Adrenal gland (tissue), 12 donors: Measurements from ENCODE around the gene SMPX. TPM values are rescaled to one million over a fixed set of nuclear protein-coding genes. Genes with fewer than 3 reads are reported as not detected.

Source experiments
- DNase-seq, 7 donors: peaks; one replicate each; pipeline ENCODE4 v3.0.0-alpha.2; 2019 to 2020
- H3K27ac ChIP-seq, 5 donors: fragments of 200-600 bp; sonication (generic) in 4 of 5; 1 replicate in 3 of 5; 2 replicates in 2 of 5; pipeline versions ENCODE4 v1.5.1 to v1.8.0; 2016 to 2020; ENCODE audit warnings: mild to moderate bottlenecking in 1 of 5
- H3K27me3 ChIP-seq: fragments of 200-600 bp; 2 replicates; pipeline ENCODE4 v1.8.0; 2021
- H3K36me3 ChIP-seq, 2 donors: fragments of 200-600 bp; replicated peaks in 1 of 2; 1 replicate in 1 of 2; 2 replicates in 1 of 2; pipeline versions ENCODE4 v1.5.1 to v1.8.0; 2018 to 2022
- H3K4me1 ChIP-seq, 2 donors: fragments of 200-600 bp; replicated peaks in 1 of 2; 1 replicate in 1 of 2; 2 replicates in 1 of 2; pipeline versions ENCODE4 v1.5.1 to v1.8.0; 2018 to 2021
- H3K4me3 ChIP-seq, 4 donors: fragments of 200-600 bp; sonication (generic) in 3 of 4; one replicate each; pipeline ENCODE4 v1.5.1; 2016 to 2018
- H3K9me3 ChIP-seq, 3 donors: fragments of 200-600 bp; sonication (generic) in 1 of 3; replicated peaks in 1 of 3; 1 replicate in 2 of 3; 2 replicates in 1 of 3; pipeline versions ENCODE4 v1.5.1 to v1.8.0; 2016 to 2021
- POLR2A ChIP-seq, 2 donors: fragments of 450-650 bp; IDR thresholded peaks; one replicate each; pipeline ENCODE4 v1.6.1; 2017; ENCODE audit warnings: antibody characterized with exemption in 2 of 2, mild to moderate bottlenecking in 2 of 2, moderate library complexity in 1 of 2
- WGBS, 4 donors: extraction: QIAGEN DNeasy Blood & Tissue Kit in 2 of 4; methylation state at CpG; one replicate each; pipeline versions ENCODE4 v1.1.5 to v1.1.7; 2013 to 2017; 5-methylcytosine and 5-hydroxymethylcytosine counted together
- intact Hi-C, 2 donors: fragments of 100-400 bp; cut with DNase I; formaldehyde crosslinking; loops; one replicate each; pipeline versions ENCODE4 v1.14.1 to v1.15.0; 2022 to 2023
- polyA plus RNA-seq, 3 donors: library from polyadenylated mRNA; stranded (reverse); fragments of 200-250 nt in 2 of 3; fragments of 350-450 nt in 1 of 3; fragmentation: Illumina TruSeq in 1 of 3; extraction: RNeasy Lipid Tissue Mini Kit (QIAGEN cat#74804) in 1 of 3; gene quantifications; one replicate each; pipeline ENCODE4 v1.2.3, GENCODE V29; 2013 to 2014
- total RNA-seq, 9 donors: library from RNA; depleted of rRNA in 4 of 9; stranded (reverse); fragments of >200 nt in 4 of 9; fragments of 120-200 nt in 1 of 9; fragmentation: NEBNext Ultra II Directional in 1 of 9; extraction: Animal tissue kit (Norgen Biotek cat#: 25700) in 1 of 9; gene quantifications; one replicate each; pipeline versions ENCODE4 v1.1.0 to v1.2.4, GENCODE V29; 2013 to 2023
- TF ChIP-seq, protein P1 (sequence below), 6 experiments: fragments of 450-650 bp in 4 of 6; fragments of 200-600 bp in 2 of 6; sonication (generic) in 1 of 6; IDR thresholded peaks; 1 replicate in 5 of 6; 2 replicates in 1 of 6; pipeline versions ENCODE4 v1.5.1 to v1.8.0; 2016 to 2021; ENCODE audit warnings: antibody characterized with exemption in 6 of 6, mild to moderate bottlenecking in 2 of 6, moderate library complexity in 1 of 6
- donor health status: healthy with polysubstance abuse.
- donor health status: Bipolar disorder and iron deficiency.
- donor health status: DM: yes; HTN: yes; CAD: no.
- donor health status: DM: no; HTN: no; CAD: no.
- donor health status: DM: no; HTN: no; CAD: no.
- donor health status: DM: yes; HTN: yes; CAD: no.

SMPX gene
- total and polyA plus RNA-seq, 12 donors = 0.10 TPM; not detected in 11

DNA sequence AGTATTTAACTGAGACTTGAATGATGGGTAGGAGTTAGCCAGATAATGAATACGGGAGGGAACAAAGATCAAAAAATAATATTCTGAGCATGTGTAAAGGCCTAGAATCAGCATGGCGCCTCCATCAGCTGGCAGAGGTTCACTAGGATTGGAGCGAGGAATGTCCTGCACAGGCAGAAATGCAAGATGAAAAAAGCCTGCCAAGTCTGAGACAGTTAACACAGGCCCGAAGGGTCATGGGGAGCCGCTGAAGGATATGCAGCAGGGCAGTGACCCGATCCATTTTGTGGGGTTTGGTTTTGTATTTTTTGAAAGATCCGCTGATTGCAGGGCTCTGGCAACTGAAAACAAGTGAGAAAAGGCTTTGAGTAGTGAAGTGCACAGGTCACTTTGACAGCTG lies 40.1 kb downstream of the SMPX start:
- 75 to 85% (median 79%) methylated on average over 7 of the region's 7 CpGs for WGBS, 4 donors
- intact Hi-C loops = no loop called here
- TF ChIP-seq, protein P1, sequence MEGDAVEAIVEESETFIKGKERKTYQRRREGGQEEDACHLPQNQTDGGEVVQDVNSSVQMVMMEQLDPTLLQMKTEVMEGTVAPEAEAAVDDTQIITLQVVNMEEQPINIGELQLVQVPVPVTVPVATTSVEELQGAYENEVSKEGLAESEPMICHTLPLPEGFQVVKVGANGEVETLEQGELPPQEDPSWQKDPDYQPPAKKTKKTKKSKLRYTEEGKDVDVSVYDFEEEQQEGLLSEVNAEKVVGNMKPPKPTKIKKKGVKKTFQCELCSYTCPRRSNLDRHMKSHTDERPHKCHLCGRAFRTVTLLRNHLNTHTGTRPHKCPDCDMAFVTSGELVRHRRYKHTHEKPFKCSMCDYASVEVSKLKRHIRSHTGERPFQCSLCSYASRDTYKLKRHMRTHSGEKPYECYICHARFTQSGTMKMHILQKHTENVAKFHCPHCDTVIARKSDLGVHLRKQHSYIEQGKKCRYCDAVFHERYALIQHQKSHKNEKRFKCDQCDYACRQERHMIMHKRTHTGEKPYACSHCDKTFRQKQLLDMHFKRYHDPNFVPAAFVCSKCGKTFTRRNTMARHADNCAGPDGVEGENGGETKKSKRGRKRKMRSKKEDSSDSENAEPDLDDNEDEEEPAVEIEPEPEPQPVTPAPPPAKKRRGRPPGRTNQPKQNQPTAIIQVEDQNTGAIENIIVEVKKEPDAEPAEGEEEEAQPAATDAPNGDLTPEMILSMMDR (IDR thresholded peaks at IDR 0.05) = no peak
- TF ChIP-seq POLR2A (IDR thresholded peaks at IDR 0.05) = no peak

DNA sequence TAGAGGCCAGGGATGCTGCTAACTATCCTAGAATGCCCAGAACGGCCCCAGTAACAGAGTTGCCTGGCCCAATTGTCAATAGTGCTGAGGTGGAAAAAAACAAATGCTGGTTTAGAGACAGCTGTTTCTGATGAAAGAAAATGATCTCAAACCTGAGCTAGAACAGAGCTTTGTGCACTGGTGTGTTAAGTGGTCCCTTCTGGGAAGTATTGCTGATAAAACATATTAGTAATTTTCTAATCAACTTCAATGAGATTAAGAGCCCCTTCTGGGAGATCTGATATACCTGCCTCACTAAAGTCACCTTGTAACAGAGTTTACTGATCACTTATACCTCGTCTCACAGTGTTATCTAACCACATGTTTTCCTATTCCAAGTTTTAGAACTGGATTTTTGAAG lies 42.1 kb downstream of the SMPX start:
- Histone ChIP-seq H3K27me3 (peaks cover 11% of the 10 kb centered on the region), H3K27ac (no peak overlapping the region), H3K36me3 (no peaks in the 10 kb centered on the region), H3K9me3 (no peaks in the 10 kb centered on the region), H3K4me1 (no peaks in the 10 kb centered on the region), H3K4me3 (no peak overlapping the region)
- no peak for DNase-seq
- WGBS, 4 donors = 39 to 69% (median 53%) methylated on average over 2 of the region's 2 CpGs
- no peak for TF ChIP-seq POLR2A (IDR thresholded peaks at IDR 0.05)
- TF ChIP-seq, protein P1 (IDR thresholded peaks at IDR 0.05) = no peak
- intact Hi-C loops = no loop called here

More for the DNA sequence above, 40.1 kb downstream of the SMPX start:
- peaks cover 11% of the 10 kb centered on the region for H3K27me3 ChIP-seq
- no peak for DNase-seq
- no peaks in the 10 kb centered on the region for H3K9me3 ChIP-seq
- H3K4me3 ChIP-seq = no peak overlapping the region
- no peaks in the 10 kb centered on the region for H3K4me1 ChIP-seq
- H3K36me3 ChIP-seq = no peaks in the 10 kb centered on the region
- no peak overlapping the region for H3K27ac ChIP-seq

DNA sequence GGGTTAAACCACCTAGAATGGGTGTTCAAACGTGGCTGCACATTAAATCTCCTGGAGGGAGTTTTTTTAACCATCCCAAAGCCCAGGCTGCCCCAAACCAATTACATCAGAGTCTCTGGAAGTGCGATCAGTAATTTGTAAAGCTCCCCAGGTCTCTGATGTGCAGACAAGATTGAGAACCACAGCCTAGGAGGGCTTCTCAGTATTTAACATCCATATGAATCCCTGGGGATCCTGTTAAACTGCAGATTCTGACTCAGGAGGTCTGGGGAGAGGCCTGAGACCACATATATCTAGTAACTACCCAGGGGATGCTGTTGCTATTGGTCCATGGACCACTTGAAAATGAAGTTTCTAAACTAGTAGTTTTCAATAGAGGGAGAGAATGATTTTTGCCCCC lies 42.6 kb downstream of the SMPX start:
- intact Hi-C loops = no loop called here
- Histone ChIP-seq H3K9me3 (no peaks in the 10 kb centered on the region), H3K27me3 (peaks cover 11% of the 10 kb centered on the region), H3K4me1 (no peaks in the 10 kb centered on the region), H3K4me3 (no peak overlapping the region), H3K27ac (no peak overlapping the region), H3K36me3 (no peaks in the 10 kb centered on the region)
- DNase-seq = no peak
- WGBS, 4 donors = 30 to 45% (median 38%) methylated on average over 2 of the region's 2 CpGs
- TF ChIP-seq POLR2A (IDR thresholded peaks at IDR 0.05) = no peak
- TF ChIP-seq, protein P1 (IDR thresholded peaks at IDR 0.05) = no peak

DNA sequence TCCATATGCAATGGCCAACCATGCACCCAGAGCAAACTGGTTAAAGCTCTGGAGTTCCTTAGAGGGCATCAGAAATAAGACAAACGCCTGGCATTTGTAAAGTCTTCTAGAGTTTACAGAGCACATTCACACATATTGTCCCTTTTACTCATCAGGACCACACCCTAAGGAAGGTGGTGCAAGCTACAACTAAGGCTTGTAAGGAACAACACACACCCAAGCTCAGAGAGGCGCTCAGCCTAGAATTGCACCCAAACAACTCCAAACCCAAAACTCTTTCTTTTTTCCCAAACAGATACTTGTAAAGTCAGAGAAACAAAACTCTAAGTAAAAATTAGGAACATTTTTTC lies 46.1 kb downstream of the SMPX start:
- no peak for TF ChIP-seq POLR2A (IDR thresholded peaks at IDR 0.05)
- TF ChIP-seq, protein P1 (IDR thresholded peaks at IDR 0.05) = no peak
- Histone ChIP-seq H3K27me3 (peaks cover 6% of the 10 kb centered on the region), H3K4me1 (no peaks in the 10 kb centered on the region), H3K27ac (no peak overlapping the region), H3K4me3 (no peak overlapping the region), H3K9me3 (no peaks in the 10 kb centered on the region), H3K36me3 (no peaks in the 10 kb centered on the region)
- intact Hi-C loops = no loop called here
- WGBS, 4 donors = 56 to 71% (median 61%) methylated on average over 2 of the region's 2 CpGs
- no peak for DNase-seq
